Activated naive CD8-positive, alpha-beta T cell treated with anti-CD3 and anti-CD28 coated beads, Interleukin-2, amount 50 U/mL, for 16 hours (primary cell): ENCODE results near the gene GALNT2.

Source experiments
- DNase-seq: peaks from one replicate; pipeline ENCODE4 v3.0.0-alpha.2; 2020; ENCODE audit warnings: low read depth, low spot score

GALNT2 gene

DNA sequence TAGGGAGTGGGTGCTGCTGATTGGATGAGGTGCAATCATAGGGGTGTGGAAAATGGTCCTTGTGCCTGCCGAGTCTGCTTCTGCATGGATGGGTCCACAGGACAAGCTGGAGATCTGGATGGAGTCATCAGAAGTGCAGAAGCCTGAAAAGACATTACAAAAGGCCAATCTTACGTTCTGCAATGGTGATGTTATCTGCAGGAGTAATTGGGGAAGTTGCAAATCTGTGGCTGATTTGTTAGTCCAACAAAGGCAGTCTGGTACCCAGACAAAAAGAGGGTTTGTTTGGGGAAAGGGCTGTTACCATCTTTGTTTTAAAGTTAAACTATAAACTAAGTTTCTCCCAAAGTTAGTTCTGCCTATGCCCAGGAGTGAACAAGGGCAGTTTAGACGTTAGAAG, 192.6 kb downstream of the GALNT2 start:
- DNase-seq: no peak

DNA sequence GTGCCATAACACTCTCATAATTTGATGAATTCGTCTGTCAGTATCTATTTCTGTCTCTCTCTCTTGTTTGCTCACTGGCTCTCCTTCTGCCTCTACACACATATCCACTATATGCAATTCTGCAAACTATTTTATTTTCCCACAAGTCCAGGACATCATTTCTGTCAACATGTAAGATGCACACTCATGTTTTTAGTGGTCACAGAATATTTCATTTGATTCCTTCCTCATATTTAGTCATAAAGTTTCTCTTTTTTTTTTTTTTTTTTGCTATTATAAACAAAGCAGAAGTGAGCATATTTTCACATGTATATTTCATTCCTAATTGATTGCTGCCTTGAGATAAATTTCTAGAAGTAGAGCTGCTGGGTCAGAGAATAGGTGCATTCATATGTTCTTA, 193.8 kb downstream of the GALNT2 start:
- no peak for DNase-seq

DNA sequence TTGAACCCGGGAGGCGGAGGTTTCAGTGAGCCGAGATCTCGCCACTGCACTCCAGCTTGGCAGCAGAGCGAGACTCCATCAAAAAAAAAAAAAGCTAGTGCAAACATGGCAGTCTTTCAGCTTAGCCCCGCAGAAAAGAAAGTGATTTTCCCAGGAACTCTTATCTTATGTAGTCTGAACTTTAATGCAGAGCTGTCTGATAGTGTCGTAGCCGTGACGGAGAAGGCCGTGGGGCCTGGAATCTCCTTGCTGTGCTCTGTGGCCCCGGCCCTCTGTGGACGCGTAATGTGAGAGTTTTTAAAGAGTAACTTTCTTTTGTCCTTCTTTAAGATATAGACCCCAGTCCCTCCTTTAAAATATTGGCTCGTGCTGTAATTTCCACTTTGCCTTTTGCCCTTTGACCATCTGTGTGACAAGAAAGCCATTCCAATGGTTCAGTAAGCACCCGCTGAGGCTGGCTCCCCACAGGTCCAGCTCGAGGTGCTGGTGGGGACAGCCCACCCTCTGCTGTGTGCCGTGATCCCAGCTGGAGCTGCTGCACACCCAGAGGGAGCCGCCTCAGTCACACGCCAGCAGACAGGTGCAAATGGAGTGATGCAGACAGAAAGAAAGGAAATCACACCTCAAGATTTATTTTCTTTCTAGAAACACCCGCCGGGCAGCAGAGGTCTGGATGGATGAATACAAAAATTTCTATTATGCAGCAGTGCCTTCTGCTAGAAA, 195.1 kb downstream of the GALNT2 start:
- no peak for DNase-seq

DNA sequence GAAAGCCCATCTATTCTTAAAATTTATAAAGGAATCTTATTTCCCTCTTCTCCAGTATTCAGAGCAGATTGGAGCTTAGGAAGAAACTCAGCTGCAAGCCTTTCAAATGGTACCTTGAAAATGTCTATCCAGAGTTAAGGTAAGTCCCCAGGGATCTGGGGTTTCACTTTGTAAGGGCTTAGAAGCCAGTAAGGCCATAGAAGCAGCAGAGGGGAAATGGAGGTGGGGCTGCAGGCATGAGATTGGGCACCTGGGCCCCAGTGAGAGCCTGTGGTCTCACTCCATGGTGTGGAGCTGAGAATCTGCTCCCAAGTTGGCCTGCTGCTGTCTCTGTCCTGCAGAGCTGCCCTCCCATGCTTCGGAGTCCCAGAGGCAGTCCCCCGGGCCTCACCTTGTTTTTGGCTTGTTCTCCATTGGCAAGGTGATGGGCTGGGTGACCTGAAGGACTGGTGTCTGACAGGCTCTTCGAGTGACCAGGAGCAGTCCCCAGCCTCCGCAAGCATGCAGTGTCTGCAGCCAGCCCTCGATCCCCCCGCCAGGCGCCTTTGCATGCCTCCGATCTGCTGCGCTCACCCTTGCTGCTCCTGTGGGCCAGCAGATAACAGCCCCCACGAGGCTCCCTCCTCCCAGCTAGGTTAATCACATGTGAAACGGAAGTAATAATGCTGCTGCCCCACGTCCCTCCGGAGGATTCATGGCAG, 196.0 kb downstream of the GALNT2 start:
- no peak for DNase-seq

DNA sequence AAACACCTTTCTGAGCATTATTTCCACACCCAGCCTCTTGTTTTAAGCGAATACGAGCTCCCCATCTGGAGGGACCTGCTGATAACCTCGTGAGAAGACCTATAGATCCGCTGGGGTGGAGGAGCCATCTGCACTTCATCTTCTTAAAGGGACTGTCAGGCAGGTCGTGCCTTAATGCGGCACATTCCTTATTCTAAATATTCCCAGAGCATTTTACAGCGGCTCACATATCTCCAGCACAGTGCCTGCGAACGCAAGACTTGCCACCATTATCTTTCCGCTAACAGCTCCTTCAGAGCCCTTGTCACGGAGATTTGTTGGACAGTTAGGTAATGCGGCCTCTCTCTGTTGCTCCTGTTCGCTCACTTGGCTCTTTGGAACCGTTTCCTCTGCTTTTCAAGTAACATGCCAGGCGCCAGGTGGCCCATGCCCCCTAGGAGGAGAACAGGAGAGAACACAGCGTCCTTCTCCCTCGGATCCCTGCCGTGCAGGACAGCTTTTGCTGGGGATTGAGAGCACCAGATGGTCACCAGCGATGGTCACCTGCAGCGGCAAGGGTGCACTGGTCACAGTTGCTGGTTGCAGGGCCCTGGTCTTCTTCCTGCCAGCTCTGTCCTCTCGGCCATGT, 196.6 kb downstream of the GALNT2 start:
- DNase-seq: no peak

DNA sequence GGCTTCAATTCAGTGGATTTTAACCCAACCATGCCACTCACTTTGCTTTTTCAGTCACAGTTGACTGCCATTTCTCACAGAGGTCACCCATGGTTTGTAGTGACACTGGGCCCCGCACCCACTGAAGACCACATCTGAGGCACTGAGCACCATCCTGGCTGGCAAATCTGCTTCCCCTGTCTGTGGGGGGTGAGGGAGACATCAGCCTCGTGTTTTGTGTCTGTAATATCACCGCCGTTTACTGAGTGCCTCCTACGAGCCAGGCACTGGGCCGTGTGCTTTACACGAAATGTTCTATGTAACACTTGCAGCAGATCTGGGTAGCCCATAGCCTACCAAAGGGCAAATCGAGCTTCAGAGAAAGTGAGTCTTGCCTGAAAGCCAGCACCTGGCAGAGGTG, 197.3 kb downstream of the GALNT2 start:
- no peak for DNase-seq

DNA sequence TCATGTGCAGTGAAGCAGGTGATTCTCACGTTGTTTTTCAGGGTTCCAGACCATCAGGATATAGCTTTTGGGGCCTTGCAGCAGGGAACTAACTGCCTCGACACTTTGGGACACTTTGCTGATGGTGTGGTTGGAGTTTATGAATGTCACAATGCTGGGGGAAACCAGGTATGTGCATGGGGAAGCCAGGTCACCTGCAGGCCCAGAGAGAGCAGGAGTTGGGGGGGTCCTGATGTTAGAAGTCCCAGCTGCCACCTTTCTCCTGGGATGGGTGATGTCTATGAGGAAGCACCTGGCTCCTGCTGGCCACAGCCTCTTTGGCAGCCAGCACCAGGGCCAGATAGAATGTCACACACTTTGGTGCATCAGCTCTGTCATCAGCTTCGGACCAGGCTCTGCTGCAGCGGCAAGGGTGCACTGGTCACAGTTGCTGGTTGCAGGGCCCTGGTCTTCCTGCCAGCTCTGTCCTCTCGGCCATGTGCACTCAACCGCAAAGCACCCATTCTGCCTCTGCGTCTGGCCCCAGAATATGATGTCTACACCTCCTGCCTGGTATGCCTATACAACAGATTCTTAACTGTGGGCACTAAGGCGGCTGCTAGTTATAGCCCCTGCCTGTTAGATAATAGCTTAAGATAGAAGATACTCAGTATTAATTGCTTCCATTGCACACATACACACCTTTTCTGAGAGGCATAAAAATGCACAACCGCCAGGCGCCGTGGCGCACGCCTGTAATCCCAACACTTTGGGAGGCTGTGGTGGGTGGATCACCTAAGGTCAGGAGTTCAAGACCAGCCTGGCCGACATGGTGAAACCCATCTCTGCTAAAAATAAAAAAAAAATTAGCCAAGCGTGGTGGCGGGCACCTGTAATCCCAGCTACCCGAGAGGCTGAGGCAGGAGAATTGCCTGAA, 198.4 kb downstream of the GALNT2 start:
- no peak for DNase-seq

DNA sequence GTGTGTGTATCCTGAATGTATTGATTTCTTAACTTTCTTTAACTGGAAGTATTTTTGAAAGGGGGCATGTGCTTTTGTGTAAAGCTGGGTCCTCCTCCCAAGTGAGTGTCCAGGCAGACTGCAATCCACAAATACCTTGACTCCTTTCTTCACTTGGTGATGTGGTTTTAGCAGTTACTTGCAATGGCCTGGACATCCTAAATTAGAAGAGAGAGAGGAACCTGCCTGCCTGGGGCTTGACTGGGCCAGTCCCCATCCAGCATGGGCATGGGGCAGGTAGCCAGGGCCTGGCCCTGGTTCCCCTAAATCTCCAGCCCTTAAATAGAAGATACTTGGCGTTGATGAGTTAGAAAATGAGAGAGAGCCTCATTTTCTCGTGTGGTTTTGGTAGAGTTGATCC, 199.4 kb downstream of the GALNT2 start:
- no peak for DNase-seq

DNA sequence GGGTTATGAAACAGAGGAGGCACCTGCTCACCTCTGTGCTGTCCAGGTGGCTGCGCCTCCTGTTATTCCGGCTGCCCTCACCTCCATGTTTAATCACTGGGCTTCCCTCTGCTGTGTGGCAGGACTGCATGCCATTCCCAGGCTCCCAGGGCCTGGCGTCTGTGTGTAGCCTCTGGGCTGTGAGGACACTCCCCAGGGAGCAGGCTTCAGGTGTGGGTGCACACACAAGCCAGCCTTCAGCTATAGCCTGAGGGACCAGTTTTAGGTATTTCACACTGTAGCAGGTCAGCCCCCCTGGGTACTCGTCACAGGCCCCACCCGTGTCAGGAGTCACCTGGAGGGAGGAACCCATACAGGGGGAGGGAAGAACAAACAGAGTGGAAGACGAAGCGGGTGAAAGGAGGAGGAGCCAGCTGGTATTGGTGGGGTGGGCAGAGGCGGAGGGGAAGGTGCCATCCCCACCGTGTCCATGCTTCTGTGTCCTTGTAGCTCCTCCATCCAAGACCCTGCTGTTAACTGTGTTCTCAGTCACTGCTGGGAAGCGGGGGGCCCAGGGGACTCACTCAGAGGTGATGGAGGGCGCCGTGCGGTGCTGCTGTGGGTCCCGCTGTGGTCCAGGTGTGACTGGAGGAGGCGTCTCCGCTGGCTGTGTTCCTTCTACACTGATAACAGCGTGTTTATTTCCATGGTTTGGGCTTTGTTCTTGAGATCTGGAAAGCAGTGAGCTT, 200.5 kb downstream of the GALNT2 start:
- no peak for DNase-seq

DNA sequence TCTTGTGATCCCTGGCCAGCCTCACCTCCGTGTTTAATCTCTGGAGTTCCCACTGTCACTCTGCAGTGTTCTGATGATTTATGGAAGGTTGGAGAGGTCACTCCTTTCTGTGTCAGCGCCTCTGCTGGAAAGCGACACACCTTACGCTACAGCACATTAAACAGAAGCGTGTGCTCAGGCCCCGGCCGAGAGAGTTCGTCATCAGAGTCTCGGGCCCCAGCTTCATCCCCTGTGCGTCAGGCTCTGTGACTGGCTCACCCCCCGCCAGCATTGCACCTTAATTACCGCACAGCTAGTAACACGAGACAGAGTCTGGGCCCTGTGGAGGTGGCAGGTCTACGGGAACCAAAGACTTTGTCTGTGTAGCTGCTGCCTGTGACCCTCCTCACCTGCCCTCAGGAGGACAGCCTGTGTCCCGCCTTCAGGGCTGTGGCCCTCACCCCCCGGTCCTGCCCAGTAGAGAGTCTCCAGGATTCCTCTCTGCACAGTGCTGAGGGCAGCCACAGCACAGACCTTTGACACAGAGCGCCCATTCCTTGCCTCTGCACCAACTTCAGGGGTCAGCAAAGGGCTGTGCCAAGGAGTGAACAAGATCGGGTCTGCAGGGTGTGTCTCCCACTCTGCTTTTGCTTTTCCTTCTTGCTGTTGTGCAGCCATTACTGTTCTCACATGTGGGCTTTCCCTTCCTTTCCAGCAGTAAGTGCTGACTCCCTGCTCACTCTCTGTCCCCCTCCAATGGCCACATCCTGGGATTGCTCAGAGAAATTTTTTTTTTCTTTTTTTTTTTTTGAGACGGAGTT, 201.5 kb downstream of the GALNT2 start:
- no peak for DNase-seq

DNA sequence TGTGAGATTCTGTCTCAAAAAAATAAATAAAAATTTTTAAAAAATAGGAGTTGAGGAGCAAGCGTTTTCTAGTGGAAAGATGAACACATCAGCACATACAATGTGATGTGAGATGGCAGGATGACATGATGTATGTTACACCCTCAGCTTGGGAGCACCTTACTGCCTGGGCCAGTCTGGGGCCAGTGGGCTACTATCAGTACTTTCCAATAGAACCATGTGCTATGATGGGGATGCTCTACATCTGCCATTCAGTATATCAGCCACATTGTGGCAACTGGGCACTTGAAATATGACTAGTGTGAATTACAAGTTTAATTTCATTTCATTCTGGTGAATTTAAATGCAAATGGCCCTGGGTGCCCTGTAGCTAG, 203.1 kb downstream of the GALNT2 start:
- no peak for DNase-seq

DNA sequence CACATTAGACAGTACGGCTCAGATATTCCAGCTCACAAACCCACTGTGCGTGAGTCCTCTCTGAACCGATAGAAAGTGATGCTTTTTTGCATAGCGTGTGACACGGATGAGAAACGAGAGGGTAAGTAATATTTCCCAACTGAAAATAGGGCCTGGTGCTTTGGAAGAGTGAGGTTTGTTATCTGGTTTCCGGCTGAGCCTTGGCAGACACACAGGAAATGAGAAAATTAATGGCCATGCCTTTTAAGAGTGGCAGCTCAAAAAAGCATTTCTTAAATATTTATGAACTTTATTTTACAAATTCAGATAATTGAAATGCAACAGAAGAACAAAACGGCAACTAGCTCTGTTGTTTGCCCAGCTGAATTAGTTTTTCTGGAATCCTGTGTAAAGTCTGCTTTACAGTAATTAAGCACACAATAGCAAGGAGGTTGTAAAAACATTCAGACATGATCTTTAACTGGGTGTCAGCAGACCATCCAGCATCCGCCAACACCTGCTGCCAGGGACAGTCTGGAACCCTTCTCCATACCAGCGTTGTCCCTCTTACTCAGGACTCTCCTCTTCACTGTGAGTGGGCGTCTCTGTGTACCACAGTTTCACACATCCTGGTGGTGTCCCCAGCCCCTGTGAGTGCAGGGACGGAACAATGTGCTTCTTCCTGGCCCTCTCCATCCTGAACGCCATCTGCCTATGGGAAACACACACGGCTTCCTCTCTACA, 203.7 kb downstream of the GALNT2 start:
- DNase-seq: no peak

DNA sequence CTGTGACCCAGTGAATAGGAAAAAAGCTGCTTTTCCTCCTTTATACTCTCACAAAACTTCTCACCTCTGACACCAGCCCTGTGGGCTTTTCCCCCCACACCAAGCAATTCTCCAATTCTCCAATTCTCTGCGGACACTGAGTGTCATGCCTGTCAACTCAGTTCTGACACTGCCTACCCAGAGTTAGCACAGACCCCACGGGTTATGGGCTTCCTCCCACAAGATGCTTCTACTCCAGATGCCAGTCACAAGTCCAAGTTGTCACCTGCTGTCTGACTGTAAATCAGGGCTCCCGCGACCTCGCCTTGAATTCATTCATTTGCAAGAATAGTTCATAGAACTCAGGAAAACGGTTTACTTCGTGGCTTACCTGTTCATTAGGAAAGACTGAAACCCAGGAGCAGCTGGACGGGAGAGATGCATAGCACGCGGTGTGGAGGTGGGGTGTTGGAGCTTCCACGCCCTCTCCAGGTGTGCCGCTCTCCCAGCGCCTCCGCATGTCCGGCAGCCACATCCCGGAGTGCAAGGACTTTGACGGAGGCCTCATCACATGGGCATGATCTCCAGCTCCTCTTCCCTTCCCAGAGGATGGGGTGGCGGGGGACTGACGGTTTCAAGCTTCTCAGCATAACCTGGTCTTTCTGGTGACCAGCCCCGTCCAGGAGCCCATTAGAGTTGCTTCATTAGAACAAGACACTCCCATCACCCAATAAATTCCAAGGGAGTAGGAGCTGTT, 204.4 kb downstream of the GALNT2 start:
- no peak for DNase-seq

DNA sequence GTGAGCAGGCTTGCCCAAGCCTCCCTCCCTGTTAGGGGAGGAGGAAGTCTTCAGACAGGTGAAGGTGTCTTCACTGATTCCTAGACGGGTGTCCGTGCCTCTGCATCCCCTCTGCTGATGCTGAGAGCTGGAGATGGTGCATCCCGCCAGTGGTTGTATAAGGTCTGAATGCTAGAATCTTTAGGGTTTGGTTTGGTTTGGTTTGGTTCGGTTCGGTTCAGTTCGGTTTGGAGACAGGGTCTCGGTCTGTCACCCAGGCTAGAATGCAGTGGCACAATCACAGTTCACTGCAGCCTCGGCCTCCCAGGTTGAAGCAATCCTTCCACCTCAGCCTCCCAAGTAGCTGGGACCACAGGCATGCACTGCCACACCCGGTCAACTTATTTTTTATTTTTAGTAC, 205.5 kb downstream of the GALNT2 start:
- DNase-seq: no peak

DNA sequence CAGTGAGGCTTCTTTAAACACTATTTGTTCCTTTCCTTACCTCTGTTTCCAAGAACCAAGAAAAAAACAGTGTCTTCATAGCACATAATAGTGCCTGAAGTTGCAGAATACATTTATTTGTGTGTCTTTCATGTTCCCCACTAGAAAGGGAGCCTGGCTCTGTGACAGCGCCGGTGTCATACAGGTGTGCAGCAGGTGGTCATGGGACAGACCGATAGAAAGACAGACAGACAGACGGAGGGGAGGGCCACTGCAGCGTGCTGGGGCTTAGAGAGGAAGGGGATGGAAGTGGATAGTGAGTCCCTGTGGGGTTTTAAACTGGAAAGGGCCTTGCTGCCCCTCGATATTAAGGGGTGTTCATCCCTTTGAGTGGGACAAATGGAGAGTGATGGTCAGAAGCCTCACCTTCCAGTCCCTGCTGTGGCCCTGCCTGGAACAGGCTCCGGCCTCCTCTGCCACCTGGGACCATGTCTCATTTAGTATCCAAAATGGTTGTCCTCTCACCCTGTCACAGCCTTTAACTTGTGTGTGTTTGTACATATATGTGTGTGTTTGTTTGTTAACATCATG, 206.2 kb downstream of the GALNT2 start:
- DNase-seq: no peak

DNA sequence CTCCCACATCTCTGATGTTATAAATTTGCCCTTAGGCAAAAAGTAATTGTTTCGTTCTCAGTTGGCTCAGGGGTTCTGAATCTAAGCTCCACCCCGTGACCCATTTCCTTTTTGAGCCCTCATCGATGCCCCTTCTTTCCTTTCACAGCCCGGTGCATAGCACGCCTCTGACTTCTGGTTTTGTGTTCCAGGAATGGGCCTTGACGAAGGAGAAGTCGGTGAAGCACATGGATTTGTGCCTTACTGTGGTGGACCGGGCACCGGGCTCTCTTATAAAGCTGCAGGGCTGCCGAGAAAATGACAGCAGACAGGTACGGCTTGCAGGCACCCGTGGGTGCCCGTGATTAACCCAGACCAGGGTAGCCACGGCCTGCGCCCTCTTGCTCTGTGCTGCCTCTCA, 207.2 kb downstream of the GALNT2 start:
- no peak for DNase-seq

DNA sequence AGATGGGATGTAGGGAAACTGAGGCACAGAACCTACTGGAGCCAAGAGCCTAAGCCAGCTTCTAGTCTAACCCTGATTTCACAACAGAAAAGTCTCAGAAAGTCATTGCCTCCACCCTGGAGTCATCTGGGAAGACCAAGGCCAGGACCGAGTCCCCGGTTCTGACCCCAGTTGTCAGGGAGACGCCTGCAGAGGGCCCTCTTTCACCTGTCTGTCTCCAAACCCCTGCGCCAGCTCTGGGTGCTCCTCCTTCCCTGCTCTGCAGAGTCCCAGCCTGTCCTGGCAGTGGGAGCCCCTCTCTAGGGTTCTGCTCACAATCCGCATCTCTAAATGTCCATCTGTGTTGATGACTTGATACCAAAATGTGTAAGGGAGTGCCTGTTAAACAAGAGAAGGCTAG, 209.4 kb downstream of the GALNT2 start:
- no peak for DNase-seq

DNA sequence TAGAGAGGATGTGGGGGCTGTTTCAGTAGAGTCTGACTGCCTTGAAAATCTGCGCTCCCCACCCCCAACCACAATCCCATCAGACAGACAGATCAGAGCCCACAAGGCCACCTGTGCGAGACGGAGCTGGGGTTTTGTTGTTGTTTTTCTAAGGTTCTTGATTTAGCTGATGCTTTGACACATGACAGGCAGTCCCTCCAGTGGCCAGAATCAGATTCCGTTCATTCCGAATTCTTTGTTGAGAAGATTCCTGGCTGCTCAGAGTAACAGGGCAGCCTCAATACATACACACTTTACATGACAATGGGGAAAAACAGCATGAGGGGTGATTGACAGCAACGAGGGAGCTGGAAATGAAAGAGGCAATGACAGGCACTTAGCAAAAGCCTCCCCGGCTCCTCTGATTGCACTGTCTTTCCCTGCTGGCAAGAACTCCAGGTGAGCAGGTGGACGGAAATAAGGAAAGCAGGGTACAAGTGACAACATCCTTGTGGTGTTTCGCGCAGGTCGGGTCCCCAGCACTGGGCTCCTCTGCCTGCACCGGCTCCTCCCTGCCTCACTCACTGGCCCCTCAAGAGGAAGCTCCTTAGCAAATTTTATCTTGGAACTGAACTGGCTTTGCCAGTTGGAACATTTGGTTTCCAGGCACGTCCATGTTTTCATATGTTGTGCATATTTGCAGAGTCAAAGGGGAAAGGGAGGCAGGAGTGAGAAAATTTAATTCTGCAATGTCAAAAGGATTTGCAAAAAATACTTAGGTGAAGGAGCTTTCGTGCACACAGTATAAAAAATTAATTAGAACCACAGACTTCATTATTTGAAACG, 210.4 kb downstream of the GALNT2 start:
- DNase-seq: no peak
